NCI-H1930 (cell line): ENCODE results near the gene STAG1.
"Not testable (repeated sequence)": the region's sequence is repeated elsewhere in the genome, so short reads cannot be mapped to it uniquely, and the experiment has no call there.

ENCODE experiments used
- DNase-seq, 2 experiments: peaks; one replicate each; lab custom pipeline; 2025; lab: John Stamatoyannopoulos, UW

Gene STAG1

DNA sequence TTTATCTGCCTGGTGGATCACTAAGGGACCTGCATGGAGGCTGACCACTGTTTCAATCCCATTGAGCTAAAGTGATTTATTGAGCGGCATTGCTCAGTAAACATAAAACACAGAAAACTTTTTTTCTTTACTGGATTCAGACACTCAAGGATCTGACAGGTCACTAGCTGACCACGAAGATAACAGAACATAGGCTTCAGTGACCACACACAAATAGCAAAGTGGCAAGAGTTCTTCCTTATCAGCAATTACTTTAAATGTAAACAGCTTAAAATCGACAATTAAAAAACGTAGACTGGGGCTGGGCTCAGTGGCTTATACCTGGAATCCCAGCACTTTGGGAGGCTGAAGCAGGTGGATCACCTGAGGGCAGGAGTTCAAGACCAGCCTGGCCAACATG, 48.7 kb downstream of the STAG1 start:
- DNase-seq = no peak

DNA sequence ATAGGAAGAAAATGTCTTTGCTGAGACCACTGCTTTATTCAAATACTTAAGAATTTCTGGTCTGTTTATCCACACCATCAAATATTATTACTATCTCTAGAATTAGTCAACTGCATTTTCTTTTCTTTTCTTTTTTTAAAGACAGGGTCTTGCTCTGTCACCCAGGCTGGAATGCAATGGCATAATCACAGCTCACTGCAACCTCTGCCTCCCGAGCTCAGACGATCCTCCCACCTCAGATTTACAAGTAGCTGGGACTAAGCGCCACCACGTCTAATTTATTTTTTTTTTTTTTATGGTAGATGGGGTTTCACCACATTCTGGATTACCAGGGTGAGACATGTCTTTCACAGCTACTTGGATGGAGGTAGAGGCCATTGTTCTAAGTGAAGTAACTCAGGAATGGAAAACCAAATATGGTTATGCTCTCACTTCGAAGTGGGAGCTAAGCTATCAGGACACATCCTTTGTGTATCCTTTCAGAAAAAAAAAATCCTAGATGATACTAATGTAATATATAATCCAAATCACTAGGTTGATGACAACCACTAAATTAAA, 52.8 kb downstream of the STAG1 start:
- no peak for DNase-seq

DNA sequence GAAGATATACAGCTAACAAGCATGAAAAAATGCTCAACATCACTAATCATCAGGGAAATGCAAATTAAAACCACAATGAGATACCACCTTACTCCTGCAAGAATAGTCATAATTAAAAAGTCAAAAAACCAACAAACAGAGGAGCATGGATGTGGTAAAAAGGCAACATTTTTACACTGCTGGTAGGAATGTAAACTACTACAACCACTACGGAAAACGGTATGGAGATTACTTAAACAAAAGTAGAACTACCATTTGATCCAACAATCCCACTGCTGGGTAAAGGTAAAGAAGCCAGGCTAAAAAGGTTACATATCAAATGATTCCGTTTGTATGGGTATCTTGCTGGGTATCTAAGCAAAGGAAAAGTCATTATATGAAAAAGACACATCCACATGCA, 53.8 kb downstream of the STAG1 start:
- DNase-seq = no peak

DNA sequence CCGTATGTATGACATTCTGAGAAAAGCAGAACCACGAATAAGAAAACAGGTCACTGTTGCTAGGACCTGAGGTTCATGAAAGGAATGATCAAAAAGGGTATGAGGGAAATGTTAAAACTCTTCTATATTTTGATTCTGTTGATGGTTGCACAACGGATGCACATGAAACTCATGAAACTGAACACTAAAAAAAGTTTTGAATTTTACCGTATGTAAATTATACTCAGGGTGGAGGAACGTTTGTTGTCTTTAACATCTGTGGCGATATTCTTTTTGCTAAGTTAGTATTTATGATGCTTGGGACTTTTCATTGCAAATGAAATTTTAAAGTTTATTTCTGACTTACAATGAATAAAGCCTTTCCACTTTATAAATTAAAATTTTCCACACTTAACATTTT, 55.4 kb downstream of the STAG1 start:
- no peak for DNase-seq

DNA sequence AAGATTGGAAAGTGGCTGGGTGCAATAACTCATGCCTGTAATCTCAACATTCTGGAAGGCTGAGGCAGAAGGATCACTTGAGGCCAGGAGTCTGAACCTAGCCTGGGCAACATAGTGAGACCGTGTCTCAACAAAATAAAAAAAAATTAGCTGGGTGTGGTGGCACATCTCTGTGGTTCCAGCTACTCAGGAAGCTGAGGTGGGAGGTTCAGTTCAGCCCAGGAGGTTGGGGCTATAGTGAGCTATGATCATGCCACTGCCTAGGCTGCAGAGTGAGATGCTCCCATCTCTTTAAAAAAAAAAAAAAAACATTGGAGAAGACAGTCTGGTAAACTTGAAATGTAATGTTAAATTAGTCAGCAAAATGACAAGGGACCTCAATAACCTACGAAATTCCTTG, 57.9 kb downstream of the STAG1 start:
- no peak for DNase-seq

DNA sequence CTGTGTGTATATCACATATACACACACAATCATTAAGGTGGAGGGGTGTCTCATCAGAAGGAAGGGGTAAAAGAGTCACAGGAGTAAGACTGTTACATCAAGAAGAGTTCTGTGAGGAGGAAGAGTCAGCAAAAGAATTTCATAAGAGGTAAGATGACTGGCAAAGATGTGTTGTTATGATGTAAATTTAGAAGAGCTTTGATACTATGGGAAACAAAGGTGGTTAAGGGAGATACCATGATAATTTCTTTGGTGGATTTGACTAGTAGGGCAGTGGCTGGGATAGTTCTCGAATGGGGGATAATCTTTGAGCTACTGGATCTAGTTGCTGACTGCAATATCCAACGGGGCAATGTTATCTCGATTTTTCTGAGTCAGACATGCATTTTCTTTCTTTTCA, 61.6 kb downstream of the STAG1 start:
- DNase-seq = no peak

DNA sequence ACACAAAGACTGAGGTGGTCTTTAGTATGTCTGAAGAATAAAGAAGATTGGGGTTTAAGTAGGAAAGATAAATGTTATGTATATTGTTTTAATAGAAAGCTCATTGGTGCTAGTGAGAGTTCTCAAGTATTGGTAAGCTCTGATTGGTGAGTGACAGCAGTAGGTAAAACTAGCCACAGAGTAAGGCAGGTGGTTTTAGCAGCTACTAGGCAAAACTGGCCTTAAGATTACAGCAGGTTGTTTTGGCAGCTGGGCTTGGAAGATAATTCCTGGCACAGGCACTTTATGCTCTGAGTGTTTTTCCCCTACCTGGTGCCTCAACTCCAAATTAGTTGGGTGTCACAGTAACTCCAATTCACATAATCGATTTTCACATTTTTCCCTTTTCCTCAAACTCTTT, 66.3 kb downstream of the STAG1 start:
- no peak for DNase-seq

DNA sequence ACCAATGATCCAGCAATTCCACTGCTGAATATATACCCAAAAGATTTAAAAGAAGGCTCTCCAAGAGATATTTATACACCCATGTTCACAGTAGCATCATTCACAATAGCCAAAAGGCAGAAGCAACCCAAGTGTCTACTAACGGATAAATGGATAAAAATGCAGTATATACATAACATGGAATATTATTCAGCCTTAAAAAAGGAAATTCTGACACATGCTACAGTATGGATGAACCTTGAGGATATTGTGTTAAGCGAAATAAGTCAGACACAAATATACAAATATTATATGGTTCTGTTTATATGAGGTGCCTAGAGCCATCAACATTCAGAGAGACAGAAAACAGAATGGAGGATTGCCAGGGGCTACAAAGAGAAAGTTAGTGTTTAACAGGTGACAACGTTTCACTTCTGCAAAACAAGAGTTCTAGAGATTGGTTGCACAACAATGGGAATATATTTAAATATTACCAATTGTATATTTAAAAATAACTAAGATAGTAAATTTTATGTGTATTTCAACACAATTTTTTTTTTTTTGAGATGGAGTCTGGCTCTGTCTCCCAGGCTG, 69.4 kb downstream of the STAG1 start:
- DNase-seq = no peak

DNA sequence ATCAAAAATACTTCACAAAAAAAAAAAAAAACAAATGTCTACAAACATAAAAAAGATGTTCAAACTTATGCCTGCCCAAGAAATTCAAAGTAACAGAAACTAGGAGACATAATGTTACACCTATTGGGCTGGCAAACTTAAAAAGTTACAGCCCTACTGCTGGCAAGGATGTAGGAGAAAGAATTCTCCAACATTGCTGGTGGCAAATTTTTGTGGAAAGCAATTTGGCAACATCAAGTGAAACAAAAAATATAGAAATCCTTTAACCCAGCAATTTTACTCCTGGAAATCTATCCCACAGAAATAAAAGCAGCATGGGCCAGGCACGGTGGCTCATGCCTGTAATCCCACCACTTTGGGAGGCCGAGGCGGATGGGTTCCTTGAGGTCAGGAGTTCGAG, 73.2 kb downstream of the STAG1 start:
- DNase-seq = no peak

DNA sequence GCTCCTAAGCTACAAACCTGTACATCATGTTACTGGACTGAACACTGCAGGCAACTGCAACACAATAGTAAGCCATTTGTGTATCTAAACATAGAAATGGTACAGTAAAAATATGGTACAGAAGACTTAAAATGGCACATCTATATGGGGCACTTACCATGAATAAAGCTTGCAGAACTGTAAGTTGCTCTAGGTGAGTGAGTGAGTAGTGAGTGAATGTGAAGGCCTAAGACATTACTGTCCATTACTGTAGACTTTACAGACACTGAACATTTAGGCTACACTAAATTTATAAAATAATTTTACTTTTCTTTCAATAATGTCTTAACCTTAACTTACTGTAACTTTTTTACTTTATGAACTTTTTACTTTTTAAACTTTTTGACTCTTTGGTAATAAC, 76.2 kb downstream of the STAG1 start:
- no peak for DNase-seq

DNA sequence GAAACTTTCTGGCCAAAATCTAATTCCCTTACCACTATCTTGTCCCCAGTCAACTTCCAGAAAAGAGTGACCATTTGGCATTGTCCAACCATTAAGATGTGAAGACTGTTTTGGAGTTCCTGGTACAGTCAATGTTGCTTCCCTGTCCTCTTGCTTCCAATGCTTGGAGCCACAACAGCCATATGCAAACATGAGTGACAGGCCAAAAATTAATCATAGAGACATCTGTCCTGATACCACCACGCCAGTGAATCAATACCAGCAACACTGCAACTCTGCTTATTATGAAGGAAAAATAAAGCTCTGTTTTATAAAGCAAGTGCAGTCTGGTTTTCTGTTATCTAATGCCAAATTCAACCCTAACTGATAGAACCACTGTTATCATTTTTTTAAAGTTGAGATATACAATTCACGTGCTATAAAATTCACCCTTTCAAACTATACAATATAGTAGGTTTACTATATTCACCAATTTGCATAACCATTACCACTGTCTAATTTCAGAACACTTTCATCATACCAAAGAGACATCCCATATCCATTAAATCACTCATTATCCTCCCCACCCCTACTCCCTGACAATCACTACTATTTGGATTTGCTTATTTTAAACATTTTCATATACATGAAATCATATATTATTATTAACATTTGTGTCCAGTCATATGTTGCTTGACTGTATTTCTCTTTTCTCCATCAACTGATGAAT, 76.9 kb downstream of the STAG1 start:
- DNase-seq = no peak

DNA sequence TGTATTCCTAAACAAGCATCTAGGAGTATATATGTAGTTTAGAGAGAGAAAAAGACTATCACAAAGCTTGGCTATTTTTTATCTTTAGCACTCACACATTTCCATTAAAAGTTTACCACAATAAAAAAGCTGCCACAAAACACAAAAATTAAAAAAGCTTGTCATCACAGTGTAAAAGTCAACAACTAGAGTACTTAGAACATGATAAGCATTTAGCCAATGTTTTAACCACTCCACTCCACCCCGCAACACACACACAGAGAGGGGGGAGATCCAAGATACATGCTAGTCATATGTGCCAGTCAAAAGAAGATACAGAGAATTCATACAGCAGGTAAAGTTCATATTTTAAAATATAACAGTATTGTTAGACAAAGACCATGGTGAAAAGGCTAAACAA, 79.7 kb downstream of the STAG1 start:
- no peak for DNase-seq

DNA sequence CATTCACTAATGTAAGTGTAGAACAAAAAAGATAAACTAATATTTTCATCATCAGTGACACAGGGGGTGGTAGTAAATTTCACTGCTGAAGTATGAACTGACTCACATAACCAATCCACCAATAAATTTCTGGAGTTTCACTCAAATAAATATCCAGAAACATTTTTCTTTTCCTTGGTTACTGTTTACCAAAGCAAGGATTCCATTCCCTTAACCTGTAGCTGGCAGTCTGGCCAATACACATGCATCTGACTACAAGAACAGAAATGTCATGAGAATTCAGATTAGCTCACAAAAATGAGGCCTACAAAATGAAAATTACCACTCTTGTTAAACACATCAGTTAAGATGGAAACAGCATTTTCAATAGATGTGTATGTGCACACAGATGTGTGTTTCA, 80.3 kb downstream of the STAG1 start:
- no peak for DNase-seq

DNA sequence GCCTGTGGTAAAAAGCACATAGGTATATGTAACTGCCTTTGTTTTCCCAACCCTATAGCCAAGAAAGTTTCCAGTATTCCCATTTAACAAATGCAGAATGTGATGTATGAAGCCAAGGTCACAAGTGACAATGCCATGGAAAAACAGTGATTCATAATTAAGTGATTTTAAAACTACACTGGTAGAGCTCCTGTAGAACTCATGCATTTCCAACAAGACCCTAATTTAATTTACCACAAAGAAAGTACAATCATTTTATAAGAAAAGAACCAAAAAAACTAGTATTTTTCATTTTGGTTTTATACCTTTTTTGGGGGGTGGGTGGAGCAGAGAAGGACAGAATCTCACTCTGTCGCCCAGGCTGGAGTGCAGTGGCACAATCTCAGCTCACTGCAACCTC, 82.0 kb downstream of the STAG1 start:
- DNase-seq = no peak

DNA sequence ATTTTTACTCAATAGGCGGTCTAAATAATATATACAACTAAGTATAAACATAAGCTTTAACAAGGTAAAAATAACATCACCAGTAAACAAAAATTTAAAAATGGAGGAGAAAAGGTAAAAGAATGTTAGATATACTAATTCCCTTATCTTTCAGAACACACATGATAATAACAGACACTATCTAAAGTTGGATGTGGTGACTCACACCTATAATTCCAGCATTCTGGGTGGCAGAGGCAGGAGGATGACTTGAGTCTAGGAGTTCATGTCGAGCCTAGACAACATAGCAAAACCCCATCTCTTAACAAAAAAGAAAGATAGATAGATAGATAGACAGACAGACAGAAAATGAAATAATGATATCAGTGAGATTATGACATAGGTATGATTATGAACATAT, 85.1 kb downstream of the STAG1 start:
- DNase-seq = no peak

DNA sequence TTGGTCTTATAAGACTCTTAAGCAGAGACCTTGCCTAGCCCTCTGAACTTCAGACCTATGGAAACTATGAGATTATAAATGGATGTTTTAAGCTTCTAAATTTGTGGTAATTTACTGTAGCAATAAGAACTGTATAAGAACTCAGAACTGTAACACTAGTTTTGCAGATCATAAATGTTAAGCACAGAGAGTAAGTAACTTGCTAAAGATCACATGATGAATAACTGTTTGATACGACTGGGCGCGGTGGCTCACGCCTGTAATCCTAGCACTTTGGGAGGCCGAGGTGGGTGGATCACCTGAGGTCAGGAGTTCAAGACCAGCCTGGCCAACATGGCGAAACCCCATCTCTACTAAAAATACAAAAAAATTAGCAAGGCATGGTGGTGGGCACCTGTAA, 85.9 kb downstream of the STAG1 start:
- not testable (repeated sequence) for DNase-seq

DNA sequence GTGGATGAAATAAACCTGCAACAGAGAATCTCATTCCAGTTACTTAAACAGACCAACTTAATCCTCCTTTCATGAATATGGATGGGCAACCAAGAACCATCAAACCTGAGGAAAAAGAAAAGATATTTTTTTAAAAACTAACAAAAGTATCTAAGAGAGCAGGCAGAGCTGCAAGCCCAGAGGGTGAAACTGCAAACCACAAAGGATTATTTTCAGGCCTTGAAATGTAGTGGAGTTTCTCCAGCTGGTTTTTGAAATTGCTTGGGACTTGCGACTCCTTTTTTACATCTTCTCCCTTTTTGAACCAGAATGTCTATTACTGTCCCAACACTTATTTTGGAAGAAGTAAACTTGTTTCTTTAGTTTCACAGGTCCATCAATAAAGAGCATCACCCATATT, 87.4 kb downstream of the STAG1 start:
- no peak for DNase-seq

DNA sequence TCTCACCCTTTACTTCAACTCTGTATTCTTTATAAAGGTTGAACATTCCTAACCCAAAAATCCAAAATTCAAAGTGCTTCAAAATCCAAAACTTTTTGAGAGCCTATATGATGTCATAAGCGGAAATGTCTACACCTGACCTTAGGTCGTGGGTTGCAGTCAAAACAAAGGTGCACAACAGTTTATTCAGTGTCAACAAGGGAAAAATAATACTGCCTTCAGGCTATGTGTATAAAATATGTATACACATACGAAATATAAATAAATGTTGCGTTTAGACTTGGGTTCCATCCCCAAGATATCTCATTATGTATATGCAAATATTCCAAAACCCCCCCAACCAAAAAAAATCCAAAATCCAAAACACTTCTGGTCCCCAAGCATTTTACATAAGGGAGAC, 90.9 kb downstream of the STAG1 start:
- DNase-seq = no peak

DNA sequence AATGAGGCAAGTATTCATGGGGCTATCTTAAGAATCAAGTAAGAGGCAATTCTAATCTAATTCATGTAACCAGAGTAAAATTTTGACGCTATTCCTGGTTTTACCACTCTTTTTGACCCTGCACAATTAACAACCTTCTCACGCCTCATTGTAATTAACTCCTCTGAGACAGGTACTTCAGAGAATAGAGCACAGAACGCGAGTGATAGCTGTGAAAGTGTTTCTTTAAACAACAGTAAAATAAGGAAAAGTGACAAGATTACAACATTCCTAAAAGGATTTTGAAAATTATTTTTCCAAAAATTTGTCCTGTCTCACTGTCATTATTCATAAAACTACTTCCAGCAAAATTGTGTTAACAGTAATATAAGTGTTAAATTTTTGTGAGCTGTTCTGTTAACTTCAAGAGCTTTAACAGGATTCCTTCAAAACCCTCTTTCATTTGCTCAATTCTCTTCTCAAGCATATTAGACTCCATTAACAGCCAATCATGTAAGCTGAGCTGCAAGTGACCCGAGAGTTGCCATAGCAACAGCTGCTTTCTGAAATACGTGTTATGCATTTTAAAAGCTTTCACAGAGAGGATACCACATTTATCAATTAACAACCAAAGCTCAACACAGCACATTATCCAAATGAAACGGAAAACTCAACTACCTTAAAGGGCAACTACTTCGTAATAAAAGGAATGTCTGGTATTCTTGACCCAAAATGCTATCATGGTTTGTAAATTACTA, 93.1 kb downstream of the STAG1 start:
- no peak for DNase-seq

DNA sequence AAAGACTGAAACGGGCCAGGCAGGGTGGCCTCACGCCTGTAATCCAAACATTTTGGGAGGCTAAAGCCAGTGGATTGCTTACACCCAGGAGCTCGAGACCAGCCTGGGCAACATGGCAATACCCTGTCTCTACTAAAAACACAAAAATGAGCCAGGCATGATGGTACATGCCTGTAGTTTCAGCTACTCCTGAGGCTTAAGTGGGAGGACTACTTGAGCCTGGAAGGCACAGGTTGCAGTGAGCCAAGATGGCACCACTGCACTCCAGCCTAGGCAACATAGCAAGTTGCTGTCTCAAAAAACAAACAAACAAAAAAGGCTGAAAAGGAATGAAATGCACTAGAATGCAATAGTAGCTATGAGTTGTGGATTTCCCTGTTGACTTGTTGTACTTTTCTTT, 94.7 kb downstream of the STAG1 start:
- DNase-seq = no peak

DNA sequence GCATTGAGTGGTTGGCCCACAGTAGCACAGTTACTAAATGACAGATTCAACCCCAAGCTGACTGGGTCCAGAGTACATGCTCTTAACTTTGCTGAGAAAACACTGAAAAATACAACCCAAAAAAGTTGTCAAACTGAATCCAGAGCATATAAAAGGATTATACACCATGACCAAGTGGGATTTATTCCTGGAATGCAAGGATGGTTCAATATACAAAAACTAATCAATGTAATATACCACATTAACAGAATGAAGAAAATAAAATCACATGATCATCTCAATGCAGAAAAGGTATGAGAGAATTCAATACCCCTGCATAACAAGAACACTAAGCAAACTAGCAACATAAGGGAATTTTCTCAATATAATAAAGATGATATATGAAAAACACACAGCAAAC, 98.5 kb downstream of the STAG1 start:
- no peak for DNase-seq

DNA sequence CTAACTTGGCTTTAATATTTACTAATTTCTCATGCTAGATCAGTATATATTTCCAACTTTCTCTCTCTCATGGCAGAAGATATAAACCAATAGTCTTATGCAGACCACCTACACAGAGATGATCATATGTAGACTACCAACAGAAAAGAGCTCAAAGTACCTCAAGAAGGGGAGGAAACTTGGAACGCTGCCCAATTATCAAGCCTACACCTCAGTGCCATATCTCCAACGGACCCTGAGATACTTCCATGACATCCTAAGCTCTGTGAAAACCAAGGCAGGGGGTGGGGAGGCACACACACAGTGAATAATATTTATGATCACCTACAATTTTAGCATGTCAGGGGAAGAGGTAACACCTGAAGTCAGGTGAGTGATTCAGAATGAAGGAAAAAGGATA, 100.6 kb downstream of the STAG1 start:
- no peak for DNase-seq

DNA sequence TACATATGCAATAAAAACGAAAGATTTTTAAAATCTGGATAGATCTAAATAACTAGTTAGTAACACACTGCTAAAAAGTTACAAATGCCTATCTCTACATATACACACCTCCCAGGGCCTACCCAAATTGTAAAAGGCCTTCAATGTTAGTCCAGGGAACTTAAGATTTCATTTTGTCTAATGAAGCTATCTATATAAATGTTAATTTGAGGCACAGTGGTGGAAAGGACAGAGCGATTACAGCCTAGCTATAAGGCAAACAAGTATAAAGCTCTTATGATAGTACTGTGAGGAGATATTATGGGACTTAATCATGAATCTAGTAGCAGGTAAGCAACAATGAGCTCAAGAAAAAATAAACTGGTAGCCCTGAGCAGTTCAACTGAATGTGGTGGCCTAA, 101.7 kb downstream of the STAG1 start:
- no peak for DNase-seq
